ENCODE data around the gene UBE2C.

DNA sequence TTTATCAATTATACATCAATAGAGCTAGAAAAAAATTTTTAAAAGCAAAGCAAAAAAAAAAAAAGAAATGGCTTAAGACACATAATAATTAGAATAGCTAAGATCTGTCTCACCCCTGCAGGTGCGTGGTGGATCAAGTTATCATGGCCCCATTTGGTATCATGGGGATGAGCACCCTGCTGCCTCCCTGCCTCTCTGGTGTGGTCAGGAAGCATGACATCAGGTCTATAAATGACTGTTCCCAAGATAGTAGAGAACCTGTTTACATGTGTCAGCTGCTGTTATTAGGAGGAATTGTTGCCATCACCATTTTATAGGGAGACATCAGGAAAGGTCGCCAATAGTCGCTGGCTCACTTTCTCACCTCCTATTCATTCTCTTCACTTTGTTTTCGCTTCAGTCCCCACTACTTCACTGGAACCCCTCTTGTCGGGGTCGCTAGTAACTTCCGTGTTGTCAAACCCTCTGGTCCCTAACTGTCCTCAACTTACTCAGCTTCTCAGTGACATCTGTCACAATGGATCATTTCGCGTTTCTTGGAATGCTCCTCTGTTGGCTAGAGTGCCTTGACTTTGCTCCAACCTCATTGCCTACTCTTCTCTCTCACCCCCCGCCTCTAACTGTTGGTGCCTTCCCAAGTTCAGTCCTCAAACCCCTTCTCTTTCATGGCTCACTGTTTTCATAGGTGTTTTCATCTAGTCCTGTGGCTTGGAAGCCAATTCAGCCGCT is 15.9 kb upstream of the UBE2C start:
- no peak for TF ChIP-seq TCF4 (CRISPR knock-in tag; IDR thresholded peaks at IDR 0.05; ENCODE audit: borderline replicate concordance)
- no peak for TF ChIP-seq RARB (CRISPR knock-in tag; IDR thresholded peaks at IDR 0.05)
- no peak for TF ChIP-seq GLIS3 (CRISPR knock-in tag; IDR thresholded peaks at IDR 0.05)
- no peak for TF ChIP-seq ISL1 (CRISPR knock-in tag; IDR thresholded peaks at IDR 0.05)
- no peak for TF ChIP-seq ZFP30 (CRISPR knock-in tag; IDR thresholded peaks at IDR 0.05)
- no peak for TF ChIP-seq SNAI2 (CRISPR knock-in tag; IDR thresholded peaks at IDR 0.05)
- no peak for TF ChIP-seq TOX (CRISPR knock-in tag; IDR thresholded peaks at IDR 0.05; ENCODE audit: borderline replicate concordance)
- no peak for TF ChIP-seq ARNTL (CRISPR knock-in tag; IDR thresholded peaks at IDR 0.05; ENCODE audit: borderline replicate concordance, low read depth)
- TF ChIP-seq ZNF8 (CRISPR knock-in tag; IDR thresholded peaks at IDR 0.05): no peak
- no peak for TF ChIP-seq BACH2 (CRISPR knock-in tag; IDR thresholded peaks at IDR 0.05; ENCODE audit: borderline replicate concordance)
- TF ChIP-seq ZC3H10 (CRISPR knock-in tag; IDR thresholded peaks at IDR 0.05): no peak

Data from SK-N-SH treated with all-trans-retinoic acid at 6 μM for 48 hours (cell line).